HepG2 (cell line): ENCODE results near the gene FNDC3B. TPM values are rescaled to one million over a fixed set of nuclear protein-coding genes. Genes with fewer than 3 reads are reported as not detected.

Experiments used
- ARHGAP35 ChIP-seq: sonication (generic); formaldehyde crosslinking; IDR thresholded peaks from 2 replicates; pipeline ENCODE4 v1.9.0; 2022; ENCODE audit warnings: mild to moderate bottlenecking, inconsistent platforms, moderate library complexity, missing genetic modification reagents, borderline replicate concordance
- BORCS8-MEF2B ChIP-seq: sonication (generic); formaldehyde crosslinking; IDR thresholded peaks from 2 replicates; pipeline ENCODE4 v1.8.0; 2022; ENCODE audit warnings: mild to moderate bottlenecking, missing genetic modification reagents
- CCDC6 ChIP-seq: sonication (generic); formaldehyde crosslinking; IDR thresholded peaks from 2 replicates; pipeline ENCODE4 v1.8.1; 2022; ENCODE audit warnings: mild to moderate bottlenecking, missing genetic modification reagents, moderate library complexity
- EEA1 ChIP-seq: sonication (generic); formaldehyde crosslinking; IDR thresholded peaks from 2 replicates; pipeline ENCODE4 v1.5.1; 2020; ENCODE audit warnings: mild to moderate bottlenecking, missing genetic modification reagents, borderline replicate concordance
- PAF1 ChIP-seq: IDR thresholded peaks from 2 replicates; pipeline ENCODE4 v1.6.1; 2016; ENCODE audit warnings: missing genetic modification reagents, missing compliant biosample characterization
- ZNF331 ChIP-seq: sonication (generic); formaldehyde crosslinking; IDR thresholded peaks from 2 replicates; pipeline ENCODE4 v1.4.0; 2020; ENCODE audit warnings: missing genetic modification reagents
- ZNF598 ChIP-seq: sonication (generic); formaldehyde crosslinking; IDR thresholded peaks from 2 replicates; pipeline ENCODE4 v1.5.1; 2020; ENCODE audit warnings: mild to moderate bottlenecking, missing genetic modification reagents, borderline replicate concordance
- polyA plus RNA-seq, 8 experiments: library from polyadenylated mRNA; depleted of rRNA in 3 of 8; stranded (reverse) in 7 of 8; unstranded in 1 of 8; fragments of >200 nt; fragmentation: Illumina TruSeq in 4 of 8; extraction: Trizol in 4 of 8; gene quantifications; 2 replicates each; pipeline versions ENCODE4 v1.2.1 to v1.2.3, GENCODE V29; 2011 to 2016; ENCODE audit warnings: low read depth in 4 of 8, missing spikeins in 1 of 8, mixed read lengths in 1 of 8; ENCODE audit not compliant: insufficient read depth in 1 of 8
- total RNA-seq, 5 experiments: library from RNA; depleted of rRNA; stranded (reverse); fragments of >200 nt; fragmentation: Illumina TruSeq; extraction: Trizol; gene quantifications; 2 replicates each; pipeline ENCODE4 v1.2.3, GENCODE V29; 2016; ENCODE audit warnings: low read depth in 1 of 5
- TF ChIP-seq, protein P1 (sequence below): sonication (generic); formaldehyde crosslinking; IDR thresholded peaks from 2 replicates; pipeline ENCODE4 v1.5.1; 2020; ENCODE audit warnings: missing genetic modification reagents, mild to moderate bottlenecking, borderline replicate concordance
- TF ChIP-seq, protein P2 (sequence below): sonication (generic); formaldehyde crosslinking; IDR thresholded peaks from 2 replicates; pipeline ENCODE4 v1.4.0; 2020; ENCODE audit warnings: missing genetic modification reagents
- TF ChIP-seq, protein P3 (sequence below): sonication (generic); formaldehyde crosslinking; IDR thresholded peaks from 2 replicates; pipeline ENCODE4 v1.8.1; 2023; ENCODE audit warnings: mild to moderate bottlenecking, moderate library complexity, missing genetic modification reagents
- TF ChIP-seq, protein P4 (sequence below): sonication (generic); formaldehyde crosslinking; IDR thresholded peaks from 2 replicates; pipeline ENCODE4 v1.8.0; 2022; ENCODE audit warnings: missing genetic modification reagents, mild to moderate bottlenecking, borderline replicate concordance
- TF ChIP-seq, protein P5 (sequence below): sonication (generic); formaldehyde crosslinking; IDR thresholded peaks from 2 replicates; pipeline ENCODE4 v1.5.1; 2020; ENCODE audit warnings: missing genetic modification reagents, mild to moderate bottlenecking, borderline replicate concordance
- TF ChIP-seq, protein P6 (sequence below): sonication (generic); formaldehyde crosslinking; IDR thresholded peaks from 2 replicates; pipeline ENCODE4 v1.4.0; 2020; ENCODE audit warnings: missing genetic modification reagents

Gene FNDC3B
- total and polyA plus RNA-seq, 2 of the 13 experiments (the other 11 are each of a cell fraction or from before 2014, with no cell fraction given), result 74.8 to 103 TPM

GRCh38 chr3:172061724-172062184 lies 22.4 kb downstream of the FNDC3B start (continued):
- TF ChIP-seq, protein P1, sequence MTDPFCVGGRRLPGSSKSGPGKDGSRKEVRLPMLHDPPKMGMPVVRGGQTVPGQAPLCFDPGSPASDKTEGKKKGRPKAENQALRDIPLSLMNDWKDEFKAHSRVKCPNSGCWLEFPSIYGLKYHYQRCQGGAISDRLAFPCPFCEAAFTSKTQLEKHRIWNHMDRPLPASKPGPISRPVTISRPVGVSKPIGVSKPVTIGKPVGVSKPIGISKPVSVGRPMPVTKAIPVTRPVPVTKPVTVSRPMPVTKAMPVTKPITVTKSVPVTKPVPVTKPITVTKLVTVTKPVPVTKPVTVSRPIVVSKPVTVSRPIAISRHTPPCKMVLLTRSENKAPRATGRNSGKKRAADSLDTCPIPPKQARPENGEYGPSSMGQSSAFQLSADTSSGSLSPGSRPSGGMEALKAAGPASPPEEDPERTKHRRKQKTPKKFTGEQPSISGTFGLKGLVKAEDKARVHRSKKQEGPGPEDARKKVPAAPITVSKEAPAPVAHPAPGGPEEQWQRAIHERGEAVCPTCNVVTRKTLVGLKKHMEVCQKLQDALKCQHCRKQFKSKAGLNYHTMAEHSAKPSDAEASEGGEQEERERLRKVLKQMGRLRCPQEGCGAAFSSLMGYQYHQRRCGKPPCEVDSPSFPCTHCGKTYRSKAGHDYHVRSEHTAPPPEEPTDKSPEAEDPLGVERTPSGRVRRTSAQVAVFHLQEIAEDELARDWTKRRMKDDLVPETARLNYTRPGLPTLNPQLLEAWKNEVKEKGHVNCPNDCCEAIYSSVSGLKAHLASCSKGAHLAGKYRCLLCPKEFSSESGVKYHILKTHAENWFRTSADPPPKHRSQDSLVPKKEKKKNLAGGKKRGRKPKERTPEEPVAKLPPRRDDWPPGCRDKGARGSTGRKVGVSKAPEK (CRISPR knock-in tag), result 0 out of 2 replicates have a peak, but pooled peaks have one; percentile 63
- TF ChIP-seq, protein P2, sequence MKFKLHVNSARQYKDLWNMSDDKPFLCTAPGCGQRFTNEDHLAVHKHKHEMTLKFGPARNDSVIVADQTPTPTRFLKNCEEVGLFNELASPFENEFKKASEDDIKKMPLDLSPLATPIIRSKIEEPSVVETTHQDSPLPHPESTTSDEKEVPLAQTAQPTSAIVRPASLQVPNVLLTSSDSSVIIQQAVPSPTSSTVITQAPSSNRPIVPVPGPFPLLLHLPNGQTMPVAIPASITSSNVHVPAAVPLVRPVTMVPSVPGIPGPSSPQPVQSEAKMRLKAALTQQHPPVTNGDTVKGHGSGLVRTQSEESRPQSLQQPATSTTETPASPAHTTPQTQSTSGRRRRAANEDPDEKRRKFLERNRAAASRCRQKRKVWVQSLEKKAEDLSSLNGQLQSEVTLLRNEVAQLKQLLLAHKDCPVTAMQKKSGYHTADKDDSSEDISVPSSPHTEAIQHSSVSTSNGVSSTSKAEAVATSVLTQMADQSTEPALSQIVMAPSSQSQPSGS (CRISPR knock-in tag), result peak; percentile 61; the same call in 1 of the 2 replicates
- TF ChIP-seq ZNF598 (CRISPR knock-in tag), result no peak
- no peak for TF ChIP-seq EEA1 (CRISPR knock-in tag)
- TF ChIP-seq, protein P3, sequence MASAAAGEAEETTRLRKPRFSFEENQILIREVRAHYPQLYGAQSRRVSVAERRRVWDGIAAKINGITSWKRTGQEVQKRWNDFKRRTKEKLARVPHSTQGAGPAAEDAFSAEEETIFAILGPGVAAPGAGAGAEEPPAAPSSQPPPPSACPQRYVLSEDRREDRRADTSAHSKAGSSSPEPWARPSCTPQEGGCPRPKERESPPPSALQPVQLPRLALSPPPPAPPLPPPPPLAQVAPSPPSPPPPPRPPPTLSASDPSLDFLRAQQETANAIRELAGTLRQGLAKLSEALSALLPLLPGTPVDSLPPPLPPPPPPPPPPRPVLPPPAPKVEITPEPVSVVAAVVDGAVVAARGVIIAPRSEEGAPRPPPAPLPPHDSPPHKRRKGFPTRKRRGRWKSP (CRISPR knock-in tag), result 0 out of 2 replicates have a peak, but pooled peaks have one; percentile 29
- TF ChIP-seq, protein P4, sequence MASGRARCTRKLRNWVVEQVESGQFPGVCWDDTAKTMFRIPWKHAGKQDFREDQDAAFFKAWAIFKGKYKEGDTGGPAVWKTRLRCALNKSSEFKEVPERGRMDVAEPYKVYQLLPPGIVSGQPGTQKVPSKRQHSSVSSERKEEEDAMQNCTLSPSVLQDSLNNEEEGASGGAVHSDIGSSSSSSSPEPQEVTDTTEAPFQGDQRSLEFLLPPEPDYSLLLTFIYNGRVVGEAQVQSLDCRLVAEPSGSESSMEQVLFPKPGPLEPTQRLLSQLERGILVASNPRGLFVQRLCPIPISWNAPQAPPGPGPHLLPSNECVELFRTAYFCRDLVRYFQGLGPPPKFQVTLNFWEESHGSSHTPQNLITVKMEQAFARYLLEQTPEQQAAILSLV (CRISPR knock-in tag), result no peak
- TF ChIP-seq ARHGAP35 (CRISPR knock-in tag), result no peak
- TF ChIP-seq PAF1 (CRISPR knock-in tag), result peak; percentile 21; the same call in 1 of the 2 replicates
- TF ChIP-seq, protein P5, sequence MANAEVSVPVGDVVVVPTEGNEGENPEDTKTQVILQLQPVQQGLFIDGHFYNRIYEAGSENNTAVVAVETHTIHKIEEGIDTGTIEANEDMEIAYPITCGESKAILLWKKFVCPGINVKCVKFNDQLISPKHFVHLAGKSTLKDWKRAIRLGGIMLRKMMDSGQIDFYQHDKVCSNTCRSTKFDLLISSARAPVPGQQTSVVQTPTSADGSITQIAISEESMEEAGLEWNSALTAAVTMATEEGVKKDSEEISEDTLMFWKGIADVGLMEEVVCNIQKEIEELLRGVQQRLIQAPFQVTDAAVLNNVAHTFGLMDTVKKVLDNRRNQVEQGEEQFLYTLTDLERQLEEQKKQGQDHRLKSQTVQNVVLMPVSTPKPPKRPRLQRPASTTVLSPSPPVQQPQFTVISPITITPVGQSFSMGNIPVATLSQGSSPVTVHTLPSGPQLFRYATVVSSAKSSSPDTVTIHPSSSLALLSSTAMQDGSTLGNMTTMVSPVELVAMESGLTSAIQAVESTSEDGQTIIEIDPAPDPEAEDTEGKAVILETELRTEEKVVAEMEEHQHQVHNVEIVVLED, result no peak
- TF ChIP-seq ZNF331, result peak; percentile 61; the same call in 1 of the 2 replicates
- TF ChIP-seq, protein P6, sequence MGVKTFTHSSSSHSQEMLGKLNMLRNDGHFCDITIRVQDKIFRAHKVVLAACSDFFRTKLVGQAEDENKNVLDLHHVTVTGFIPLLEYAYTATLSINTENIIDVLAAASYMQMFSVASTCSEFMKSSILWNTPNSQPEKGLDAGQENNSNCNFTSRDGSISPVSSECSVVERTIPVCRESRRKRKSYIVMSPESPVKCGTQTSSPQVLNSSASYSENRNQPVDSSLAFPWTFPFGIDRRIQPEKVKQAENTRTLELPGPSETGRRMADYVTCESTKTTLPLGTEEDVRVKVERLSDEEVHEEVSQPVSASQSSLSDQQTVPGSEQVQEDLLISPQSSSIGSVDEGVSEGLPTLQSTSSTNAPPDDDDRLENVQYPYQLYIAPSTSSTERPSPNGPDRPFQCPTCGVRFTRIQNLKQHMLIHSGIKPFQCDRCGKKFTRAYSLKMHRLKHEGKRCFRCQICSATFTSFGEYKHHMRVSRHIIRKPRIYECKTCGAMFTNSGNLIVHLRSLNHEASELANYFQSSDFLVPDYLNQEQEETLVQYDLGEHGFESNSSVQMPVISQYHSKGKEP (CRISPR knock-in tag), result no peak
- no peak for TF ChIP-seq BORCS8-MEF2B (CRISPR knock-in tag)
- 0 out of 2 replicates have a peak, but pooled peaks have one; percentile 30 for TF ChIP-seq CCDC6 (CRISPR knock-in tag)
